Muscle layer of duodenum (tissue), 2 donors: ENCODE data around the gene NTRK2.

Experiments
- H3K27ac ChIP-seq: one replicate; pipeline ENCODE4 v1.7.0; 2013; ENCODE audit warnings: mild to moderate bottlenecking, low read length
- H3K27me3 ChIP-seq: one replicate; pipeline ENCODE4 v1.7.0; 2013; ENCODE audit warnings: low read depth, mild to moderate bottlenecking, control low read depth, low read length
- H3K36me3 ChIP-seq, 2 donors: one replicate each; pipeline ENCODE4 v1.7.0; 2013; ENCODE audit warnings: low read length in 2 of 2, control low read depth in 1 of 2, mild to moderate bottlenecking in 1 of 2; ENCODE audit not compliant: insufficient read depth in 2 of 2, control insufficient read depth in 1 of 2
- H3K4me1 ChIP-seq, 2 donors: one replicate each; pipeline ENCODE4 v1.7.0; 2013; ENCODE audit warnings: low read length in 2 of 2, mild to moderate bottlenecking in 2 of 2, control low read depth in 1 of 2, moderate library complexity in 1 of 2; ENCODE audit not compliant: insufficient read depth in 2 of 2, control insufficient read depth in 1 of 2
- H3K4me3 ChIP-seq, 2 donors: one replicate each; pipeline ENCODE4 v1.7.0; 2013; ENCODE audit warnings: low read length in 2 of 2, low read depth in 1 of 2, mild to moderate bottlenecking in 1 of 2
- H3K9me3 ChIP-seq, 2 donors: one replicate each; pipeline ENCODE4 v1.7.0; 2013; ENCODE audit warnings: low read length in 2 of 2, control low read depth in 1 of 2, mild to moderate bottlenecking in 1 of 2; ENCODE audit not compliant: control insufficient read depth in 1 of 2
- donor health status: healthy.

Gene NTRK2

DNA sequence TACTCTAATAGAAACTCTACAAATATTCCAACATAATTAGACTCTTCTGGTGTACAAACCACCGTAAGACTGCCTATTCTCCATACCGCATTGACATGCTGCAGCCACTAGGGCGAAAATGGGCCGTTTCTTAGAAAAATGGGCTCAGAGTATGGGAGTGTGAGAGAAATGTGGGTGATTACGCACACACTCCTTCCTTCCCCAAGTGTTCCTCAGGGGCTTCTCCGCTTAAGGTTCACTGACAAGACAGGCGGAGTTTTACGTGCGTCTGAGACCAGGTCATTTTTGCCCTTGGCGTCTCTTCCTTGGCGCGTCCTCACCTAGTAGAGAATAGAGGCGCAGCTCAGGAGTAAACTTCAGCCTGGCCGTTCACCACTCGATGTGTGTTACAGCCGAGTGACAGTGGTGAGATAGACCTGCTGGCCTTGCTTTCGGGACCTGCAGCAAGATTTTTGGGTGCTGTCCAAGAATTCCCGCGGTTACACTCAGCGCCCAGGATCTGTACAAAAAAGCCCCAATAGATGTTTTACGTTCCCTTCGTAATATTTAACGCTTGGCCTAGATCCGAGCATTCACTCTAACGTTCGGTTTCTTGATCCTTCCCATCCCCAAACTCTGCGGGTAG lies 1.8 kb upstream of the NTRK2 start:
- H3K36me3 ChIP-seq, result no peaks in the 10 kb centered on the region
- no peak overlapping the region for H3K27ac ChIP-seq
- peaks cover 0 to 5% of the 10 kb centered on the region in 2 donors for H3K9me3 ChIP-seq
- H3K4me3 ChIP-seq, result peak overlapping the region; percentile 7 to 87
- H3K27me3 ChIP-seq, result peaks cover 18% of the 10 kb centered on the region
- peaks cover 0 to 36% of the 10 kb centered on the region in 2 donors for H3K4me1 ChIP-seq

DNA sequence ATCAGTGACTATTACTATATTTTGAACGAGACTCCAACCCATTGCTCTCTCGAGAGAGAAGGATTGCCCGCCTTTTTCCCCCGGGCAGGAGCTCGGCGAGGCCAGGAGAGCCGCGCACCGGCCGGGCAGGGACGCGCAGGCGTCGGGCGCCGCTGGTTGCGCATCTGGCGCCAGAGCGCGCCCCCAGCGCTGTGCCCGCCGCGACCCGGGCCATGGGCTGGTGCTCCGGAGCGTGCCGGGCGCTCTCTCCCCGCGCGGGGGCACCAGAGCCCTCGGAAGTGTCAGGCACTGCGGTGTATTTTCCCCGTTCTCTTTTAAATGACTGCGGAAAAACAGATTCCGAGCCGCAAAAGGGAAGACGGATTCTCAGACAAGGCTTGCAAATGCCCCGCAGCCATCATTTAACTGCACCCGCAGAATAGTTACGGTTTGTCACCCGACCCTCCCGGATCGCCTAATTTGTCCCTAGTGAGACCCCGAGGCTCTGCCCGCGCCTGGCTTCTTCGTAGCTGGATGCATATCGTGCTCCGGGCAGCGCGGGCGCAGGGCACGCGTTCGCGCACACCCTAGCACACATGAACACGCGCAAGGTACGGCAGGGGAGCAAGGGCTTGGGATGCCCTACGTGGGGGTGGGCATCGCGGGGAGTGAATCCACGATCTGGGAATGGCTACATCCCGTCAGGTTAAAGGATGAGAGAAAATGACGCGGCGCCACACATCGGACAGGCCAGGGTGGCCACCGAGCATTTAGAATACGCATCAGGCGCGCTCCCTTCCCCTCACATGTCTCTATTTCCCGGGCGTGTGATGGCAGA lies 1.1 kb upstream of the NTRK2 start:
- Histone ChIP-seq H3K36me3 (no peaks in the 10 kb centered on the region), H3K9me3 (peaks cover 0 to 5% of the 10 kb centered on the region in 2 donors), H3K4me1 (peaks cover 0 to 36% of the 10 kb centered on the region in 2 donors), H3K27ac (no peak overlapping the region), H3K4me3 (peak overlapping the region; percentile 68 to 87), H3K27me3 (peaks cover 18% of the 10 kb centered on the region)

DNA sequence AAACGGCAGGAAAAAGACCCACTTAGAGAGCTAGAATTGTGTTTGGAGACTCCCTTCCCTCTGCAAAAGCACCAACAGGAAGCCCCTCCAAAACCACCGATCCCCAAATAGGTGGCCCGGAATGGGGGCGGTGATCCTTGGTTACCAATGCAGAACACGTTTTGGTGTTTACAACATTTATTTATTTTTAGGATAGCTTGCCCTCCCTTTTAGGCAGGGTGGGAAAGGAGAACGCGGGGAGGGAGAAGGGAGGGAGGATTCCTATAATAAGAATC lies 579 bp upstream of the NTRK2 start:
- H3K4me1 ChIP-seq, result peaks cover 0 to 36% of the 10 kb centered on the region in 2 donors
- H3K36me3 ChIP-seq, result no peaks in the 10 kb centered on the region
- peak overlapping the region; percentile 68 to 87 for H3K4me3 ChIP-seq
- peaks cover 18% of the 10 kb centered on the region for H3K27me3 ChIP-seq
- no peaks in the 10 kb centered on the region for H3K9me3 ChIP-seq
- no peak overlapping the region for H3K27ac ChIP-seq

DNA sequence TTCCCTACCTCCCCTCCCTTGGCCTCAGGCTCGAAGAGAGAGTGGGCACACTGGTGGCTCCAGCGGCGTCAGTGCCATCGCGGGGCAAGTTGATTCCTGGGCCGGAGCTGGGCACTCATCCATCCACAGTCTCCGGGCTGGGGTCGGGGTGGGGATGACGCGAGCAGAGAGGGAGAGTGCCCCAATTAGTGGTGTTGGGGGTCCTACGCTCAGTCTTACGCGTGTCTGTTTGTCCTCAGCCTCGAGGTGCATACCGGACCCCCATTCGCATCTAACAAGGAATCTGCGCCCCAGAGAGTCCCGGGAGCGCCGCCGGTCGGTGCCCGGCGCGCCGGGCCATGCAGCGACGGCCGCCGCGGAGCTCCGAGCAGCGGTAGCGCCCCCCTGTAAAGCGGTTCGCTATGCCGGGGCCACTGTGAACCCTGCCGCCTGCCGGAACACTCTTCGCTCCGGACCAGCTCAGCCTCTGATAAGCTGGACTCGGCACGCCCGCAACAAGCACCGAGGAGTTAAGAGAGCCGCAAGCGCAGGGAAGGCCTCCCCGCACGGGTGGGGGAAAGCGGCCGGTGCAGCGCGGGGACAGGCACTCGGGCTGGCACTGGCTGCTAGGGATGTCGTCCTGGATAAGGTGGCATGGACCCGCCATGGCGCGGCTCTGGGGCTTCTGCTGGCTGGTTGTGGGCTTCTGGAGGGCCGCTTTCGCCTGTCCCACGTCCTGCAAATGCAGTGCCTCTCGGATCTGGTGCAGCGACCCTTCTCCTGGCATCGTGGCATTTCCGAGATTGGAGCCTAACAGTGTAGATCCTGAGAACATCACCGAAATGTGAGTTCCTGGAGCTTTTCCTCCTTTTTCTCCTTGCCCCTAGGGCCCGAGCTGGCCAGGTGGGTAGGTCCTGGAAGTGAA lies 861 bp downstream of the NTRK2 start:
- no peaks in the 10 kb centered on the region for H3K9me3 ChIP-seq
- peaks cover 18% of the 10 kb centered on the region for H3K27me3 ChIP-seq
- H3K36me3 ChIP-seq, result no peaks in the 10 kb centered on the region
- peak overlapping the region; percentile 32 to 87 for H3K4me3 ChIP-seq
- H3K27ac ChIP-seq, result no peak overlapping the region
- peaks cover 0 to 36% of the 10 kb centered on the region in 2 donors for H3K4me1 ChIP-seq

DNA sequence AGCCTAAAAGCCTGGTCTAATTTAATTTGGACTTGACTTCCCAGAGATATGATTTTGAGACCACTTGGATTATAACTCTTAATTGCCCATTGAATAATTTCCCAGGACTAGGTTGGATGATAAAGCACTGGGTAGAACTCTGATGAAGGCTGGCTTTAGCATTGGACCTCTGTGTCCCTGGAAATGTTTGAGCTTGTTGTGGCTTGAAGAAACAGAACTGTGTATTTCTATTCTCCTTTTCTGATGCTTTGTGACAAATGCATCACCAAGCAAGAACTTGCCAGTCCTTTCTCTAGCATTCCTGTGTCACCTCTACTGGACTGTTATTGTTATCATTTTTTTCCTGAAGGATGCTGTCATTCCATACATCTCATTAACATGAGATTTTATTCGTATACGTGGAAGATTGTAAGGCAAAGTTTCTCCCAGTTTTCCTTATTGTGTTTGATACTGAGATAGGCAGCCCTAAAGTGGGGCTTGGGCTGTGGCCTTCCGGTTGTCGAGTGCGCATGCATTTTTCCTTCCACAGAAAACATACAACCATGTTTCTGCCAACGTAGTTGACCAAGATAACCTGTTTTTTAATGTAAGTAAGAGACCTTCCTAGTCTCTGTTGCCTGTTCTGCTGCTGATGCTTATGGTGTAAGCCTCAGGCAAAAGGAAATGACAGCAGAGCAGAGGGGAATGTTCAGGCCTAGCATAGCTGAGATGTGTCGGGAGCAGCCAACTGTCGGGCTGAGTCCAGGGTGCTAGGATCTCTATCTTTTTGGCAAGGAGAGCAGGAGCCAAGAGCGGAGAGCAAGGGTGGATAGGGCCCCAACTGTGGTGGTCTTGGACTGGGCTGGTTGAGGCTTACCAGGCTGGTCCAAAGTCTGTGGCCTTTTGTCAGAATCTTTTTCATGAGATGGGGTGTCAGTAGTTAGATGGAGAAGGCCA lies 2.3 kb downstream of the NTRK2 start:
- Histone ChIP-seq H3K9me3 (no peaks in the 10 kb centered on the region), H3K4me1 (peaks cover 0 to 36% of the 10 kb centered on the region in 2 donors), H3K36me3 (no peaks in the 10 kb centered on the region), H3K4me3 (peak overlapping the region in 1 of 2 donors; percentile 9), H3K27me3 (peaks cover 18% of the 10 kb centered on the region), H3K27ac (no peak overlapping the region)

DNA sequence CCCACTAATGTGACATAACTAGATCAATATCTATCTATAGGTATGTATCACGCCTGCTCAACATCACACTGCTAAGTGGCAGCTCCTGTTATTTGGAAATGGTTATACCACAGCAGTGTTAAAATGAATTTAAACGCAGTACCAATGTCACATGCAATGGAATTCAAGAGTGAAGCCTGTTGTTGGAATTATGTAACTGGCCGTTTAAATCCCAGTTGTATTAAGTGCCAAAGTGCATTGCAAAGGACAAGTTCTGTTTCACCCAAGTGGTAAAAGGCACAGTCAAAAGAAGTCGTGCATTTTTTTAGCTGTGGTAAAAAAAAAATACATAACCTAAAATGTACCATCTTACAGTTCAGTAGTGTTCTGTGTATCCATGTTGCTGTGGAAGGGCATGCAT lies 4.3 kb downstream of the NTRK2 start:
- H3K4me1 ChIP-seq, result peaks cover 0 to 22% of the 10 kb centered on the region in 2 donors
- H3K9me3 ChIP-seq, result no peaks in the 10 kb centered on the region
- no peak overlapping the region for H3K4me3 ChIP-seq
- no peak overlapping the region for H3K27ac ChIP-seq
- H3K27me3 ChIP-seq, result peaks cover 12% of the 10 kb centered on the region
- H3K36me3 ChIP-seq, result no peaks in the 10 kb centered on the region

DNA sequence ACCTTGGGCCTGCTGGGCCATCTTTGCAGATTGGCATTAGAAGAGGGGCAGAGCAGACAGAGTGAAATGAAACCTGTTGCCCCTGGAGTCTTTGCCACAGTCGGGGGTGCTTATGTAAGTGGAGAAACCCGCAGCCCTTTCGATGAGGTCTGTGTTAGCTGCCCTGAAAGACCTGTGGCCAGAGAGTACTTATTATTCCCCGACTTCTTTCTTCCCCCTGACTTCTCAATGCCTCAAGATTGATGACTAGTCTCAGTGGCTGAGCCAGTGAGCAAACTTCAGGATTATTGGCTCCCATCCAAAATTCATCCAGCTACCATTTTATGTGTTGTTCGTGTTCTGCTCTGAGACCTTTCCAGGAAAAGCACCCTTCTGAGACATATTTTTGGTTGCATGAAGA lies 7.6 kb downstream of the NTRK2 start:
- no peaks in the 10 kb centered on the region for H3K27me3 ChIP-seq
- no peaks in the 10 kb centered on the region for H3K4me1 ChIP-seq
- H3K36me3 ChIP-seq, result no peaks in the 10 kb centered on the region
- H3K9me3 ChIP-seq, result no peaks in the 10 kb centered on the region
- no peak overlapping the region for H3K4me3 ChIP-seq
- no peak overlapping the region for H3K27ac ChIP-seq

DNA sequence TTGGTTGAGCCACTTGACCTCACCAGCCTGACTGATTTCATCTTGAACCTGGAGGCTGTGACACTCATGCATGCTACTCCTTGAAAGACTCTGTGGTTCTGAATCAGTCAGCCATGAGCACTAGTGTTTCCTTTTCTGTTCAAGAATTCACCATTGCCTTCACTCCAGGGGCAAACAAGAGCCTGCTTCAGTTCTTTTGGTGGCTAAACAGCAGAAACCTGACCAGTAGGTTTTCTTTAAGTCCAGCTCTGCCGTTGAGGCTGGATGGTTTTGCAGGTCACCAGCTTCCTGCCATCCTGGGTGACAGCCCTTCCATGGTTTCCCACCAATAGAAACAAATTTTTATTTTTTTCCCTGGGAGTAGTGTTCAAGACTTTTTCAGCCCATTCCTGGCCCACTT lies 10.0 kb downstream of the NTRK2 start:
- Histone ChIP-seq H3K36me3 (no peaks in the 10 kb centered on the region), H3K4me3 (no peak overlapping the region), H3K9me3 (no peaks in the 10 kb centered on the region), H3K27me3 (no peaks in the 10 kb centered on the region), H3K4me1 (no peaks in the 10 kb centered on the region), H3K27ac (no peak overlapping the region)

DNA sequence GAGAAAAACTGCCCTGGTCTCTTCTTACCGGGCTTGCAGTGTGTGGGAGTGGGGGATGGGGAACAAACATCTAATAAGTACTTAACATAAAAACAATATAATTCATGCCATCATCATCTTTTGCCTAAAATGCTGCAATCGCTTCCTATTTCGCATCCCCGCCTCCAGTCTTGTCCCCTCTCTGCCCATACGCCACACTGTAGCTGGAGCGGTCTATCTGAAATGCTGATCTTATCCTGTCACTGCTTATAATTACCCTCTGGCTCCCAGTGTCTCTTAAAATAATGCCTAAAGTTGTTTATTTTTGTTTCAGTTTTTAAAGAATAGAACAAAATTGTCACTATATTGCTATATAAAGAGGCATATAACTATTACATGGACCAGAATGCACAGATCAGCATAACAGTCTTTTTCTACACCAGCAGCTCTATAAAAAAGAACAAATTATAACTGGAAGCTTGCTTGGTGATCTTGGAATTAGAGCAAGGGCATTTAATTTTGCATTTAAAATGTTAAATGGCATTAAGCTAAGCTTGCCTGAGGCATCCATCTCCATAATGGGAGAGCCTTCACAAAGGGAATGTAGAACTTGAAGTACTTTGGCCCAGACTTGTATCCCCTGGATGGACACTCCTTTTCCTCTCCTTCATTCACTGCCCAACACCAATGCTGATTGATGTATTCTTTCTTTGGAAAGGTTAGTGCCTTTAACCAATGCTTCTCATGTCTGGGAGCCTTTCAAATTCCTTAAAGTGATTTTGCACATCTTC lies 12.2 kb downstream of the NTRK2 start:
- Histone ChIP-seq H3K36me3 (no peaks in the 10 kb centered on the region), H3K4me1 (no peaks in the 10 kb centered on the region), H3K4me3 (no peak overlapping the region), H3K27ac (no peak overlapping the region), H3K9me3 (no peaks in the 10 kb centered on the region), H3K27me3 (no peaks in the 10 kb centered on the region)

DNA sequence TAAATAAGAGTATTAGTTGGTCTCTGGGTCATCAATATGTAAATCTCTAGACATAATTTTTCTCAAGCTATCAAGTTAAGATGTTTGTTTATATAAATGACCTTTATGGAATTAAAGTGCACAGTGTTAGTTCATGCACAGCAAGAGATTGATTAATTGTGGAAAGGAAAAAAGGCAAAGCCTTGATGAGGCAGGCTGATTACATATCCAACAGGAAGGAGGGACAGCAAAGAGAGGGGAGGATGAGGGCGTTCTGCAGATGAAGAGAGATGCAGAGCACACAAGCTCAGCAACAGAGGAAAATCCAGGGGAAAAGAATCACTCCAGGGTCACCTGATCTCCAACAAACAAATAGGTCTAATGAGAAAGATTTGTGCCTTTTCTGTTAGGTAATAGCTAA lies 16.5 kb downstream of the NTRK2 start:
- no peaks in the 10 kb centered on the region for H3K27me3 ChIP-seq
- H3K4me3 ChIP-seq, result no peak overlapping the region
- no peaks in the 10 kb centered on the region for H3K36me3 ChIP-seq
- no peak overlapping the region for H3K27ac ChIP-seq
- no peaks in the 10 kb centered on the region for H3K4me1 ChIP-seq
- no peaks in the 10 kb centered on the region for H3K9me3 ChIP-seq
